ENCODE results near the gene MACROD2. TPM values are rescaled to one million over a fixed set of nuclear protein-coding genes. Genes with fewer than 3 reads are reported as not detected.
"Not testable (repeated sequence)": the region's sequence is repeated elsewhere in the genome, so short reads cannot be mapped to it uniquely, and the experiment has no call there.

Gene MACROD2
- total RNA-seq, 1 donor from 2014 or later, result 1.6 TPM

DNA sequence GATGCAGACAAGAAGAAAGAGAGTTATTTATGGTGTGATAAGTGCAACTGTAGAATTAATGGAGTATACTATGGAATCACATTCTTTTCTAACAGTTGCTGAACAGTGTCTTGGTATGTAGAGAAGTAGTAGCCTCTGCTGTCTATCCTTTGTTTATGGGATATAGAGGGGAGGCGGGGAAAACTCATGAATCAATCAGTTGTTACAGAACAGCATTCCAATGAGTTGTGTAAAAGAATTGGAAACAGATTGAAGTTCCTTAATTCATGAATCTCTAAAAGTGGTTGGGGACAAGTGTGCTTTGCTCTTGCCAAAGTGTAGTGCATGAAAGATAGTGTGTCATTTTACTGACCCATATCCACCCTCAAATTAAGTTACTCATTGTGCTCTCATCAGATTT, 264.4 kb downstream of the MACROD2 start:
- TF ChIP-seq, protein P1, sequence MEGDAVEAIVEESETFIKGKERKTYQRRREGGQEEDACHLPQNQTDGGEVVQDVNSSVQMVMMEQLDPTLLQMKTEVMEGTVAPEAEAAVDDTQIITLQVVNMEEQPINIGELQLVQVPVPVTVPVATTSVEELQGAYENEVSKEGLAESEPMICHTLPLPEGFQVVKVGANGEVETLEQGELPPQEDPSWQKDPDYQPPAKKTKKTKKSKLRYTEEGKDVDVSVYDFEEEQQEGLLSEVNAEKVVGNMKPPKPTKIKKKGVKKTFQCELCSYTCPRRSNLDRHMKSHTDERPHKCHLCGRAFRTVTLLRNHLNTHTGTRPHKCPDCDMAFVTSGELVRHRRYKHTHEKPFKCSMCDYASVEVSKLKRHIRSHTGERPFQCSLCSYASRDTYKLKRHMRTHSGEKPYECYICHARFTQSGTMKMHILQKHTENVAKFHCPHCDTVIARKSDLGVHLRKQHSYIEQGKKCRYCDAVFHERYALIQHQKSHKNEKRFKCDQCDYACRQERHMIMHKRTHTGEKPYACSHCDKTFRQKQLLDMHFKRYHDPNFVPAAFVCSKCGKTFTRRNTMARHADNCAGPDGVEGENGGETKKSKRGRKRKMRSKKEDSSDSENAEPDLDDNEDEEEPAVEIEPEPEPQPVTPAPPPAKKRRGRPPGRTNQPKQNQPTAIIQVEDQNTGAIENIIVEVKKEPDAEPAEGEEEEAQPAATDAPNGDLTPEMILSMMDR (IDR thresholded peaks at IDR 0.05; ENCODE audit: insufficient read depth, low read length, severe bottlenecking), result no peak
- FAIRE-seq (no peak), DNase-seq (ENCODE audit: low read depth) (peak; percentile 33)
- no peaks in the 10 kb centered on the region for H3K36me3 ChIP-seq (ENCODE audit: control insufficient read depth, insufficient read depth, low read length)
- no peaks in the 10 kb centered on the region for H3K27me3 ChIP-seq (ENCODE audit: control insufficient read depth, insufficient read depth, low read length)
- H3K4me3 ChIP-seq (ENCODE audit: low read depth, low read length), result no peak overlapping the region

- DNase-seq (ENCODE audit: low read depth), result no peak
- no peaks in the 10 kb centered on the region for H3K36me3 ChIP-seq (ENCODE audit: control insufficient read depth, insufficient read depth, low read length)
- TF ChIP-seq, protein P1 (IDR thresholded peaks at IDR 0.05; ENCODE audit: insufficient read depth, low read length, severe bottlenecking), result no peak
- H3K27me3 ChIP-seq (ENCODE audit: control insufficient read depth, insufficient read depth, low read length), result no peaks in the 10 kb centered on the region
- no peak for FAIRE-seq
- no peak overlapping the region for H3K4me3 ChIP-seq (ENCODE audit: low read depth, low read length)
These were observed 265.1 kb downstream of the MACROD2 start for GRCh38 chr20:14260367-14260766.

GRCh38 chr20:14264869-14265268, 269.6 kb downstream of the MACROD2 start:
- Histone ChIP-seq H3K4me3 (ENCODE audit: low read depth, low read length) (no peak overlapping the region), H3K27me3 (ENCODE audit: control insufficient read depth, insufficient read depth, low read length) (no peaks in the 10 kb centered on the region), H3K36me3 (ENCODE audit: control insufficient read depth, insufficient read depth, low read length) (no peaks in the 10 kb centered on the region)
- TF ChIP-seq, protein P1 (IDR thresholded peaks at IDR 0.05; ENCODE audit: insufficient read depth, low read length, severe bottlenecking), result peak; percentile 47
- FAIRE-seq (no peak), DNase-seq (ENCODE audit: low read depth) (peak; percentile 39)

DNA sequence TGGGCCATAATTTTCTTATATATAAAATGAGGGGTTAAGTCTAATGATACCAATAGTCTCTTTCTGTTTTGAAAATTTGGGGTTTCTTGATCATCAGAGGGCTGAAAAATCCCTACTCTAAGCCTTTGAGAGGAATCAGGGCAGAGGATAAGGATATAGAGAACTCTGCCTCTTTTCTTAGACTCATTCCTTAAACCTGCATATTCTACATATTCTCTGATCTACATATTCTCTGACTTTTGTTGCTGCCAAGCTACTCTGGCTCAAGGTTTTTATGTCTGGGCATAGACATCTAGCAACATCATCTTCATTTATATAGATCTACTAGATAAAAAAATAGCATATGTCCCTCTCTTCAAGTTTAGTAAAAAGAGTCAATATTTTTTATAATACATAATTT, 270.9 kb downstream of the MACROD2 start:
- no peak overlapping the region for H3K4me3 ChIP-seq (ENCODE audit: low read depth, low read length)
- TF ChIP-seq, protein P1 (IDR thresholded peaks at IDR 0.05; ENCODE audit: insufficient read depth, low read length, severe bottlenecking), result no peak
- no peaks in the 10 kb centered on the region for H3K36me3 ChIP-seq (ENCODE audit: control insufficient read depth, insufficient read depth, low read length)
- DNase-seq (ENCODE audit: low read depth) (no peak), FAIRE-seq (no peak)
- H3K27me3 ChIP-seq (ENCODE audit: control insufficient read depth, insufficient read depth, low read length), result no peaks in the 10 kb centered on the region

DNA sequence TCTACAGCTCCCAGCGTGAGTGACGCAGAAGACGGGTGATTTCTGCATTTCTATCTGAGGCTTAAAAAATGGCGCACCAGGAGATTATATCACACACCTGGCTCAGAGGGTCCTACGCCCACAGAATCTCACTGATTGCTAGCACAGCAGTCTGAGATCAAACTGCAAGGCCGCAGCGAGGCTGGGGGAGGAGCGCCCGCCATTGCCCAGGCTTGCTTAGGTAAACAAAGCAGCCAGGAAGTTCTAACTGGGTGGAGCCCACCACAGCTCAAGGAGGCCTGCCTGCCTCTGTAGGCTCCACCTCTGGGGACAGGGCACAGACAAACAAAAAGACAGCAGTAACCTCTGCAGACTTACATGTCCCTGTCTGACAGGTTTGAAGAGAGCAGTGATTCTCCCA, 275.4 kb downstream of the MACROD2 start:
- H3K4me3 ChIP-seq (ENCODE audit: low read depth, low read length); DNase-seq (ENCODE audit: low read depth); FAIRE-seq; H3K27me3 ChIP-seq (ENCODE audit: control insufficient read depth, insufficient read depth, low read length); H3K36me3 ChIP-seq (ENCODE audit: control insufficient read depth, insufficient read depth, low read length): not testable (repeated sequence)

DNA sequence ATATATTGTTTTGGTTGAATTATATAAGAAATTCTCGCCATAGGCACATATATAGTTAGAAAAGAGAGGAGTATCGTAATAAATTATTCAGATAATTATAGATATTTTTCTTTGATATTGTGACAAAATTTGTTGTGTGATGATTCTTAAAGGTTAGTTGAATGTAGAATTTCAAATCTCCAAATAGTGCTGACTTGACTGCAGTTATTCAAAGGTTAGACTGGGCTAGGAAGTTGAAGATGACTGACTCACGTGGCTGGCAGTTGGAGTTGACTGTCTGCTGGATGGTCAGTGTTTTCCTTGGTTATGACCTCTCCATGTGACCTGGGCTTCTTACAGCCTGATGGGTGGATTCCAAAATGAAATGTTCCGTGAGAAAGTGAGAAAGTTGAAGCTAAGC, 286.8 kb downstream of the MACROD2 start:
- no peaks in the 10 kb centered on the region for H3K27me3 ChIP-seq (ENCODE audit: control insufficient read depth, insufficient read depth, low read length)
- TF ChIP-seq, protein P1 (IDR thresholded peaks at IDR 0.05; ENCODE audit: insufficient read depth, low read length, severe bottlenecking), result no peak
- H3K36me3 ChIP-seq (ENCODE audit: control insufficient read depth, insufficient read depth, low read length), result no peaks in the 10 kb centered on the region
- DNase-seq (ENCODE audit: low read depth), result no peak
- no peak overlapping the region for H3K4me3 ChIP-seq (ENCODE audit: low read depth, low read length)
- no peak for FAIRE-seq

All from bronchial epithelial cell (primary cell).